ENCODE results near the gene CCR5.
A peak's percentile ranks its signal among the peaks of the same experiment; 100 is the strongest.

DNA sequence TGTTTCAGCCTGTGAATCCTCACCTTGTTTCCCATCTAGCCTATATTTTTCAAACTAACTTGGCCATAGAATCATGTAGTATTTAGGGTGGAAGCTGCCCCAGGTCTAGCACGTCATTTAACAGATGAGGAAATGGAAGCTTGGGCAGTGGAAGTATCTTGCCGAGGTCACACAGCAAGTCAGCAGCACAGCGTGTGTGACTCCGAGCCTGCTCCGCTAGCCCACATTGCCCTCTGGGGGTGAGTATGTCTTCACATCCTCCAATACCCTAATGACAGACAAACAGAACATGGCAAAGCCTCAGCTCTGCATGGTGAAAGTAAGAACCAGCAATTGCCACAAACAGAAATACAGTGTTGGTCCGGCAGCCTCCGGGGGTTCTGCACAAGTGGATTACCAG, 2.2 kb upstream of the CCR5 start:
- TF ChIP-seq, protein P1, sequence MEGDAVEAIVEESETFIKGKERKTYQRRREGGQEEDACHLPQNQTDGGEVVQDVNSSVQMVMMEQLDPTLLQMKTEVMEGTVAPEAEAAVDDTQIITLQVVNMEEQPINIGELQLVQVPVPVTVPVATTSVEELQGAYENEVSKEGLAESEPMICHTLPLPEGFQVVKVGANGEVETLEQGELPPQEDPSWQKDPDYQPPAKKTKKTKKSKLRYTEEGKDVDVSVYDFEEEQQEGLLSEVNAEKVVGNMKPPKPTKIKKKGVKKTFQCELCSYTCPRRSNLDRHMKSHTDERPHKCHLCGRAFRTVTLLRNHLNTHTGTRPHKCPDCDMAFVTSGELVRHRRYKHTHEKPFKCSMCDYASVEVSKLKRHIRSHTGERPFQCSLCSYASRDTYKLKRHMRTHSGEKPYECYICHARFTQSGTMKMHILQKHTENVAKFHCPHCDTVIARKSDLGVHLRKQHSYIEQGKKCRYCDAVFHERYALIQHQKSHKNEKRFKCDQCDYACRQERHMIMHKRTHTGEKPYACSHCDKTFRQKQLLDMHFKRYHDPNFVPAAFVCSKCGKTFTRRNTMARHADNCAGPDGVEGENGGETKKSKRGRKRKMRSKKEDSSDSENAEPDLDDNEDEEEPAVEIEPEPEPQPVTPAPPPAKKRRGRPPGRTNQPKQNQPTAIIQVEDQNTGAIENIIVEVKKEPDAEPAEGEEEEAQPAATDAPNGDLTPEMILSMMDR (conservative IDR thresholded peaks at IDR 0.05; ENCODE audit: low read length), result peak; percentile 71
- TF ChIP-seq EZH2phosphoT487 (IDR thresholded peaks at IDR 0.05; ENCODE audit: borderline replicate concordance), result no peak
